Panc1 (cell line): Measurements from ENCODE around the gene HPS5. TPM values are rescaled to one million over a fixed set of nuclear protein-coding genes. Genes with fewer than 3 reads are reported as not detected.

Experiments used
- ATAC-seq: fragments of 200-7000 bp; cut with Tn5 transposase; 2 replicates; pipeline ENCODE4 v1.9.1; 2020; ENCODE audit warnings: mild to moderate bottlenecking, moderate library complexity
- BruUV-seq: library from RNA; stranded (reverse); fragments of 400-500 nt; replicated peaks from 2 replicates; lab custom pipeline; 2021; lab: Mats Ljungman, UMichigan
- CTCF ChIA-PET: fragments of 300-600 bp; sonication (Branson Sonifier 250); formaldehyde crosslinking; loops from one replicate; lab custom pipeline; 2022; ENCODE audit warnings: antibody characterized with exemption; lab: Charles Lee
- POLR2A ChIA-PET: fragments of 300-600 bp; sonication (Branson Sonifier 250); formaldehyde crosslinking; loops from one replicate; lab custom pipeline; 2022; ENCODE audit warnings: antibody characterized with exemption; lab: Charles Lee
- DNase-seq: peaks from one replicate; pipeline ENCODE4 v3.0.0-alpha.2; 2010; ENCODE audit warnings: low read depth, low spot score
- H3K27ac ChIP-seq: 2 replicates; pipeline ENCODE4 v1.5.1; 2011; ENCODE audit warnings: mild to moderate bottlenecking, low read length, inconsistent platforms
- H3K27me3 ChIP-seq: fragments of 200-500 bp; sonication (Bioruptor generic); 2 replicates; pipeline ENCODE4 v1.6.0; 2014; ENCODE audit warnings: low read length, inconsistent platforms; ENCODE audit not compliant: control insufficient read depth, insufficient read depth
- H3K36me3 ChIP-seq: fragments of 200-500 bp; sonication (Bioruptor generic); 2 replicates; pipeline ENCODE4 v1.5.1; 2014; ENCODE audit warnings: inconsistent platforms, mild to moderate bottlenecking, low read length, moderate library complexity; ENCODE audit not compliant: control insufficient read depth, insufficient read depth
- H3K4me1 ChIP-seq: 2 replicates; pipeline ENCODE4 v1.5.1; 2011; ENCODE audit warnings: inconsistent platforms, mild to moderate bottlenecking, low read length, moderate library complexity; ENCODE audit not compliant: control insufficient read depth, insufficient read depth
- H3K4me3 ChIP-seq, 2 experiments: 2 replicates each; pipeline ENCODE4 v1.5.1; 2011 to 2012; ENCODE audit warnings: low read depth in 2 of 2, low read length in 2 of 2, mild to moderate bottlenecking in 2 of 2, inconsistent platforms in 1 of 2, moderate library complexity in 1 of 2
- H3K9me3 ChIP-seq: fragments of 200-500 bp; sonication (Bioruptor generic); 2 replicates; pipeline ENCODE4 v1.5.1; 2014; ENCODE audit warnings: low read depth, mild to moderate bottlenecking, inconsistent platforms, low read length, moderate library complexity; ENCODE audit not compliant: control insufficient read depth, insufficient read depth
- CTCF ChIP-seq: fragments of 450-650 bp; IDR thresholded peaks from 2 replicates; pipeline ENCODE4 v1.5.1; 2017; ENCODE audit warnings: mild to moderate bottlenecking
- POLR2AphosphoS5 ChIP-seq: IDR thresholded peaks from 2 replicates; pipeline ENCODE4 v1.6.1; 2012; ENCODE audit warnings: mild to moderate bottlenecking, low read depth, low read length, moderate library complexity
- REST ChIP-seq, 2 experiments: IDR thresholded peaks; 2 replicates each; pipeline ENCODE4 v1.6.1; 2011 to 2012; ENCODE audit warnings: low read depth in 2 of 2, control low read depth in 1 of 2, low read length in 1 of 2, mild to moderate bottlenecking in 1 of 2, moderate library complexity in 1 of 2; ENCODE audit not compliant: insufficient read depth in 1 of 2
- SIN3A ChIP-seq: IDR thresholded peaks from 2 replicates; pipeline ENCODE4 v1.6.1; 2012; ENCODE audit warnings: low read depth, mild to moderate bottlenecking, low read length, moderate library complexity, borderline replicate concordance; ENCODE audit not compliant: insufficient read depth
- TCF7L2 ChIP-seq: IDR thresholded peaks from 2 replicates; pipeline ENCODE4 v1.6.1; 2011; ENCODE audit warnings: mild to moderate bottlenecking, low read depth, low read length, inconsistent platforms
- in situ Hi-C: cut with HindIII; loops from 2 replicates; pipeline ENCODE4 v1.10.0; 2016; ENCODE audit warnings: low sequenced_read_pairs, low pct_unique_long_range_greater_than_20kb
- intact Hi-C: fragments of 100-400 bp; cut with micrococcal nuclease; formaldehyde crosslinking; loops from one replicate; pipeline ENCODE4 v1.10.0; 2022; ENCODE audit not compliant: unreplicated experiment
- total RNA-seq: library from RNA; stranded (reverse); gene quantifications from one replicate; pipeline ENCODE4 v1.2.1, GENCODE V29; 2021; ENCODE audit not compliant: unreplicated experiment

HPS5 gene
- total RNA-seq, 1 experiment from 2014 or later, result 27.7 TPM

- no peaks in the 10 kb centered on the region; the same call in 1 of the 2 replicates for H3K27me3 ChIP-seq
- TF ChIP-seq TCF7L2 (no peak), POLR2AphosphoS5 (no peak), REST (IDR thresholded peaks at IDR 0.05; ENCODE audit: insufficient read depth in 1 of 2, low read depth in 2 of 2, low read length in 1 of 2) (no peak), SIN3A (no peak), CTCF (no peak)
- in situ Hi-C loops, result no loop called here
- CTCF ChIA-PET, result no interaction called here
- no peak within 1 kb of the TSS for H3K4me3 ChIP-seq
- intact Hi-C loops, result no loop called here
- no peak within 1 kb of the TSS for H3K27ac ChIP-seq
- no peaks in the 10 kb centered on the region for H3K9me3 ChIP-seq
- ATAC-seq, result no peak
- no peaks in the 10 kb centered on the region for H3K36me3 ChIP-seq
- POLR2A ChIA-PET, result no interaction called here
- DNase-seq, result no peak
- H3K4me1 ChIP-seq, result no peaks in the 10 kb centered on the region
- BruUV-seq, result no TSS peak
These were observed 56.0 kb downstream of the HPS5 start, which contains the start of gene SAA1 for GRCh38 chr11:18265949-18266348. SAA1 (plus strand) TSS chr11:18266264; CDS start chr11:18266888, 624 bp downstream.

GRCh38 chr11:18264677-18265555 is 57.0 kb downstream of the HPS5 start:
- ATAC-seq, result no peak
- POLR2A ChIA-PET, result no interaction called here

More at GRCh38 chr11:18264677-18265555, 57.0 kb downstream of the HPS5 start:
- Histone ChIP-seq H3K36me3 (no peaks in the 10 kb centered on the region), H3K4me3 (no peak overlapping the region), H3K27ac (no peak overlapping the region), H3K27me3 (no peaks in the 10 kb centered on the region; the same call in 1 of the 2 replicates), H3K9me3 (no peaks in the 10 kb centered on the region), H3K4me1 (no peaks in the 10 kb centered on the region)
- intact Hi-C loops, result no loop called here
- no TSS peak for BruUV-seq
- DNase-seq, result no peak
- CTCF ChIA-PET, result interaction anchor here (0.5 kb wide), 1 partner anchor 35 kb away, joined by 5 read pairs; no protein-coding TSS in a partner anchor
- TF ChIP-seq REST (IDR thresholded peaks at IDR 0.05; ENCODE audit: insufficient read depth in 1 of 2, low read depth in 2 of 2, low read length in 1 of 2) (no peak), TCF7L2 (no peak), CTCF (no peak), POLR2AphosphoS5 (no peak), SIN3A (no peak)
- in situ Hi-C loops, result no loop called here
